Raji (cell line): ENCODE measurements around the gene TANGO6.

ENCODE experiments used
- POLR2A ChIP-seq: IDR thresholded peaks from 2 replicates; pipeline ENCODE4 v1.6.1; 2011; ENCODE audit warnings: low read depth, low read length, control low read depth; ENCODE audit not compliant: insufficient read depth

Gene TANGO6

GRCh38 chr16:69005641-69006355 is 162.5 kb downstream of the TANGO6 start:
- no peak for TF ChIP-seq POLR2A

- no peak for TF ChIP-seq POLR2A
These were observed 169.6 kb downstream of the TANGO6 start for GRCh38 chr16:69012906-69013305.

GRCh38 chr16:69013991-69014390 is 170.7 kb downstream of the TANGO6 start:
- no peak for TF ChIP-seq POLR2A

GRCh38 chr16:69014811-69015210 is 171.5 kb downstream of the TANGO6 start:
- no peak for TF ChIP-seq POLR2A

- no peak for TF ChIP-seq POLR2A
These were observed 173.9 kb downstream of the TANGO6 start for GRCh38 chr16:69017036-69017783.

- no peak for TF ChIP-seq POLR2A
These were observed 176.5 kb downstream of the TANGO6 start for GRCh38 chr16:69019811-69020210.

GRCh38 chr16:69029121-69029520 is 185.8 kb downstream of the TANGO6 start:
- no peak for TF ChIP-seq POLR2A

- TF ChIP-seq POLR2A: no peak
These were observed 188.6 kb downstream of the TANGO6 start for GRCh38 chr16:69031877-69032301.

- no peak for TF ChIP-seq POLR2A
These were observed 190.0 kb downstream of the TANGO6 start for GRCh38 chr16:69033151-69033949.

- TF ChIP-seq POLR2A: no peak
These were observed 192.0 kb downstream of the TANGO6 start for GRCh38 chr16:69035375-69035774.

- TF ChIP-seq POLR2A: no peak
These were observed 193.2 kb downstream of the TANGO6 start for GRCh38 chr16:69036399-69037091.

- no peak for TF ChIP-seq POLR2A
These were observed 194.2 kb downstream of the TANGO6 start for GRCh38 chr16:69037373-69038160.

GRCh38 chr16:69039333-69039941 is 196.1 kb downstream of the TANGO6 start:
- TF ChIP-seq POLR2A: no peak
